Fibroblast of the aortic adventitia (primary cell): ENCODE measurements around the gene ZNF530. TPM values are rescaled to one million over a fixed set of nuclear protein-coding genes. Genes with fewer than 3 reads are reported as not detected.

Source experiments
- DNase-seq: peaks from one replicate; pipeline ENCODE4 v3.0.0-alpha.2; 2010; ENCODE audit warnings: low read depth
- H3K4me3 ChIP-seq: 2 replicates; pipeline ENCODE4 v1.5.1; 2011; ENCODE audit warnings: low read depth, mild to moderate bottlenecking, control low read depth, low read length, moderate library complexity
- CTCF ChIP-seq: IDR thresholded peaks from 2 replicates; pipeline ENCODE4 v1.5.1; 2011; ENCODE audit warnings: mild to moderate bottlenecking, low read length, control low read depth, inconsistent platforms; ENCODE audit not compliant: insufficient read depth
- total RNA-seq: library from RNA; depleted of rRNA; stranded (reverse); fragments of >200 nt; gene quantifications from 2 replicates; pipeline ENCODE4 v1.2.3, GENCODE V29; 2012; ENCODE audit warnings: low replicate concordance

ZNF530 gene
- total RNA-seq, 1 donor = 5.6 TPM

- peak; percentile 27 for DNase-seq
- no peak for TF ChIP-seq CTCF
- peak overlapping the region; percentile 95 for H3K4me3 ChIP-seq
Observed at GRCh38 chr19:57560049-57560491, 39.6 kb upstream of the ZNF530 start.

- DNase-seq = no peak
- no peak for TF ChIP-seq CTCF
- no peak overlapping the region for H3K4me3 ChIP-seq
Observed at GRCh38 chr19:57563547-57563946, 36.1 kb upstream of the ZNF530 start.

- no peak for TF ChIP-seq CTCF
- peak; percentile 38 for DNase-seq
- no peak overlapping the region for H3K4me3 ChIP-seq
Observed at GRCh38 chr19:57566396-57567265, 33.1 kb upstream of the ZNF530 start.

- no peak overlapping the region for H3K4me3 ChIP-seq
- DNase-seq = no peak
- TF ChIP-seq CTCF = no peak
Observed at GRCh38 chr19:57570707-57571106, 29.0 kb upstream of the ZNF530 start.

- H3K4me3 ChIP-seq = no peak overlapping the region
Observed at GRCh38 chr19:57572415-57572947, 27.2 kb upstream of the ZNF530 start.

GRCh38 chr19:57576661-57577060 lies 23.0 kb upstream of the ZNF530 start:
- no peak for TF ChIP-seq CTCF
- no peak for DNase-seq

More at GRCh38 chr19:57572415-57572947, 27.2 kb upstream of the ZNF530 start:
- no peak for DNase-seq
- TF ChIP-seq CTCF = no peak

More at GRCh38 chr19:57576661-57577060, 23.0 kb upstream of the ZNF530 start:
- no peak overlapping the region for H3K4me3 ChIP-seq
